Retina (tissue), 1 donor: Measurements from ENCODE around the gene POLD2.
A peak's percentile ranks its signal among the peaks of the same experiment; 100 is the strongest.

ENCODE experiments used
- DNase-seq: peaks from one replicate; pipeline ENCODE4 v3.0.0-alpha.2; 2016

POLD2 gene

DNA sequence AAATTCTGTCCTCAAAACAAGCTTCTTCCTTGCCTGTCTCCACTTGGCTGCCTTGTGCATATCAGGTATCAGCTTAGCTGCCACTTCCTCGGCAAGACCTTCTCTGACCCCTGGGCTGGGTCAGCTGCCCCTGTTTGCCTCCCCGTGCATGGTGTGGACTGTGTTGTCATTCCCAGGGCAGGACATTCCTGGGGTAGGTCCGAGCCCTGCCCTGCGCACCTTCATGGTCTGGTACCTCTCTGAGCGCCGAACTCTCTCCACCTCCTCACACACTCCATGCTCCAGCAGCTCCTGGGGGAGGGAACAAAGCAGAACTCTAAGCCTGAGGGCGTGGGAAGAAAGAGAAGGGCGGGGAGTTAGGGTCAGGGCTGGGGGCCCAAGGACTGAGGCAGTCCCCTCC, 44.8 kb downstream of the POLD2 start:
- DNase-seq = no peak

DNA sequence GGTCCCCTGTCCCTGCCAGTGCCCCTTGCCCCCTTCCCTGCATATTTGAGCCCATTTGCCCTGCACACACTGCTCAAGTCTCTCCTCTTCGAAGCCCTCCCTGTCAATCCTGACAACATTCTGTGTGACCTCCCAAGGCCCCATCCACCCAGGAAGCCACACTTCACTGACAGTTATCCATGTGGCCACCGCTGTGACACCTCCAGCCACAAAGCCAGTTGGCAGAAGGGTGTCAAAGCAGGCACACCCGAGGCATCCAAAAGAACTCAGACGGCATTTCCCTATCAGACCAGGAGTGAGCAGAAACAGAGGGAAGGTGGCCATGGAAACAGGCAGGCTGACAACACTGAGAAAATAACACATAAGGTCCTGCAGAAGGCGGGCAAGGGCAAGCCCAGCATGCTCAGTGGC, 45.7 kb downstream of the POLD2 start:
- DNase-seq = no peak

DNA sequence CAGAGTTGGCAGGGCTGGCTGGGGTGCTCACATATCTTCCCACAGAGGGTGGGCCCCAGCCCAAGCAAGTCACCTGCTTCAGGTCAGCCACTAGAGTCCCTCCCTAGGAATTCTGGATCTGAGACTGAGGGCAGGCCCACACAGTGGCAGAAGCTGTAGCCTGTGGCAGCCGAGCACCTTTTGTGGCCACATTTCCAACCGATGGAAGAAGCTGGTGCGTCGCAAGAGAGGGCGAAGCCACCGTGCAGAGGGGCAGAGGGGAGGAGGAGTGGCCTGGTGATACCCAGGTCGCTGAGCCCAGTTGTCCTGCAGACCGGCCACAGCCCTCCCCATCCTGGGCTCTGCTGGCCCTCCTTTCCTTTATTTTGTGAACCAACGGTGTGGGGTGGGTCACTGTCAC, 46.3 kb downstream of the POLD2 start:
- DNase-seq = no peak

DNA sequence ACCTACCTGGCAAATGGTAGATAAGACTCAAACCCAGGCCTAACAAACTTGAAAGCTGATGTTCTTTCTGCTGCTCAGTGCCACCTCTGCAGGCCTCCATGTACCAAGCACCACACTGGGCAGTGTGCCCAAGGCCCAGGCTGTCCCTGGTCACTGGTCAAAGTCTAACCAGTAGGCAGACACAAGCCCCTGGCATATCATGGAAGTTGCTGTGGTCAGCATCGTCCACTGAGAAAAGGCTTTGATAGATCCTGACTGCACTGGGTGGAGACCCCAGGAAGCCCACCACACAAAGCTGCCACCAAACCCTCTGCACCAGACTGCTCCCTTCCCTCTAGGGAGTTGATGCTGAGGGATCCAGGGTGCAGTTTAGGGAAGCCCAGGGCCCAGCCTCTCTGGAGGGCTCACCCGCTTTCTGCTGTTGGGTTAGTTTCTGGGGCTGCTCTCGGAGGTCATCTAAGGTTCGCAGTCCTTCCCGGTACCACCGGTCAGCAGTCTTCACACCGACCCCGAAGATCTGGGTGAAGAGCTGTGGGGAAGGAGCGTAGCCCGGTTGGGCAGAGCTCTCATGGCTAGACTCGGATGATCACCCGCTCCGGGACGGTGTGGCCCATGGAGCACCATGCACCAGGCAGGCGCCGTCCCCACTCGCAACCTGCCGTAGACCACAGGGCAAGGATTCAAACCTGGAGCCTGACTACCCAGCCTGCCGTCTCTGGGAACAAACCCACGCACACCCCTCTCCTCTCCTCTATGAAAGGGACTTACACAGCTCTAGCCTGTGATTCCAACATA, 47.0 kb downstream of the POLD2 start:
- no peak for DNase-seq

DNA sequence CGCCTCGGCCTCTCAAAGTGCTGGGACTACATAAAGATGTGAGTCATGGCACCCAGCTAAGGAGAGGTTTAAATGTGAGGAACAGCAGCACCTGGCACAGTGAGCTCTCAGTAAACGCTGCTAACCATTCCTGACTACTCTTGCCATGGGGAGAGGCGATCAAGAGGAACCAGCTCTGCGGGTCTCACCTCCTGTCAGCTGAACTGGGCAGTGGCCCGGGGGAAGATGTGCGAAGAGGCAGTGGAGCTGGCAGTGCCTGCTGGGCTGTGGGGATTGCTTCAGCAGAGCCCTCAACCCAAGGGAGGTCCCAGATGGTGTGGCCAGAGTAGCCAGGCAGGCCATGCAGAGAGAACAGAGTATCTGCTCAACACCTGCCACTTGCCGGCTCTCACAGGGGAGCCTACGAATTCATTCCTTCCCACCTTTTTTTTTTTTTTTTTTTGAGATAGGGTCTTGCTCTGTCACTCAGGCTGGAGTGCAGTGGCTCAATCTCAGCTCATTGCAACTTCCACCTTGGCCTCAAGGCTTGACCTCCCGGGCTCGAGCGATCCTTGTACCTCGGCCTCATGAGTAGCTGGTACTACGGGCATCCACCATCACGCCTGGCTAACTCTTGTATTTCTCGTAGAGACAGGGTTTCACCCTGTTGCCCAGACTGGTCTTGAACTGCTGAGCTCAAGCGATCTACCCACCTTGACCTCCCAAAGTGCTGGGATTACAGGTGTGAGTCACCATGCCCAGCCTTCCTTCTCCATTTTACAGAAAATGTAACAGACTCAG, 47.9 kb downstream of the POLD2 start:
- DNase-seq = no peak

DNA sequence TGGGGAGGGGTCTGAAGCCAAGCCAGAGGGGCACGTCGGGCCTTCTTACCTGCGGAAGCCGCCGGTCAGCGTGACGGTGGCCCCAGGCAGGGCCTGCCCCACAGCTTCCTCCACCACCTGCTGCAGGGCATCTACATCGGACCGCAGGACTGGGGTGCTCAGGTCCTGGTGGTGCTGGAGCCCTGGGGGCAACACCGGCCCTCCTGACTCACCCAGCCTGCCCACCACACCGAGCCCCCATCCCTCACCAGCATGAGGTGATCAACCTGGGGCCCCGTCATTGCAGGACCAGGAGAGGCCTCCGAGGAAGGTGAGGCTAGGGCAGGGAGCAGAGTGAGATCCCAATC, 49.0 kb downstream of the POLD2 start:
- no peak for DNase-seq

DNA sequence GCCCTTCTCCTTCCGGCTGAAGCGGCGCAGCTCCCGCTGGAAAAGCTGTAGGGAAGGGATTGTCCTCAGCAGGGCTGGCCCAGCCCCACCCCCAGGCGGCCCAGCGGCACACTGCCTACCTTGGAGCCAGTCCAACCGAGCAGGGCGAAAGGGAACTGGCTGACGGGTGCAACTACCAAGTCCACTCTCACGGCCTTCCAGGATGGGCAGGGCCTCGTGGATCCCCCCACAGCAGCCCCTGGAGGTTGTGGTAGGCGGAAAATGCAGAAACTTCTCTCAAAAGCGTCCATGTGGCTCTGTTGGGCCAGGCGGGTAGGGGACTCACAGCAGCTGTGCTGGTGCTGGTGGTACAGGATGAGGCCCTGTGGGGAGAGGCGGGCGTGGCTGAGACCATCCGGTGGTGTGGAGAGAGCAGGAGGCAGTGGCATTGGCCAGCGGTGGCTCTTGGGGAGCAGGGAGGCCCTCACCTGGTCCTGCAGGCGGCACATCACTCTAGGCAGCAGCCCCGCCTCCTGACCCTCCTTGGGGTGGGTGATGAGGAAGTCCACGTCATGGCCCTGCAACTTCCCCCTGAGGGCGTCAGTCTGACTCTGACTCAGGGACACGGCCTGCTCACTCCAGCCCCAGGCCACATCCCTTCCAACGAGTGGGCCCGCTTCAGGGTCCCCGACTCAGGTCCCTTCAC, 49.5 kb downstream of the POLD2 start:
- no peak for DNase-seq

DNA sequence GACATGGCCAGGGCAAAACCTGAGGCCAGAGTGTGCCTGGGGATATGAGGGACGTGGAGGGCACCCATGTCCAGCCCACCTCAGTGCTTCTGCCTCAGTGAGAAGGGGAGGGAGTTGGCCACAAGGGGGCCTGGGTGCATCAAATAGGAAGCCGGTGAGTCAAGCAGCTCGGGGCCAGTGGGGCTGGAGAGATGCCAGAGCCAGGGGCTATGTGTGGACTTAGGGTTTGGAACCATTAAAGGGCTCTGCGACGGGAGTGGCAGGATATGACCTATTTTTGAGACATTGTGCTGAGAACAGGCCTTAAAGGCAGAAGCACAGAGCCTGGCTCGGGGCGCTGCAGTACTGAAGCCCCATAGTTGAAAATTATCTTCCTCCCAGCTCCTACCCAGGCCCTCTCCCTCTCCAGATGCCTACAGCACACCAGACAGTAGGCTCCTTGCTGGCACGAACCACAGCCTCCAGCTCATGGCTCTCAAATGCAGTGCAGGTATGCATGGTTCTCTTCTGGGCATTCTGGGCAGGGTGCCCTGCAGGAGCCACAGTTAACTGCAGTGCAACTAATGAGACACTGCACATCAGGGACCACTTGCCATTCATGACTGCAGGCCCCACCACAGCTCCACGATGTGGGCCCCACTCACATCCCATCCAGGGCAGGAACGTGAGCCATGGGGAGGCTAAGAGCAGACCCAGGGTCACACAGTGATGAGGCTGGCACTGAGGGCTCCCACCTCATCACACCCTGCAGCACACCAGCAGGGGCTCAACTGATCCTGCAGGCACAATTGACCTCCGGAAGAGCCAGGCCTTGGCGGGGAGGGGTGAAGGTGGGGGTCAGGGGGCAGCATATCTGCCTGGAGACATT, 50.8 kb downstream of the POLD2 start:
- peak; percentile 55 for DNase-seq

DNA sequence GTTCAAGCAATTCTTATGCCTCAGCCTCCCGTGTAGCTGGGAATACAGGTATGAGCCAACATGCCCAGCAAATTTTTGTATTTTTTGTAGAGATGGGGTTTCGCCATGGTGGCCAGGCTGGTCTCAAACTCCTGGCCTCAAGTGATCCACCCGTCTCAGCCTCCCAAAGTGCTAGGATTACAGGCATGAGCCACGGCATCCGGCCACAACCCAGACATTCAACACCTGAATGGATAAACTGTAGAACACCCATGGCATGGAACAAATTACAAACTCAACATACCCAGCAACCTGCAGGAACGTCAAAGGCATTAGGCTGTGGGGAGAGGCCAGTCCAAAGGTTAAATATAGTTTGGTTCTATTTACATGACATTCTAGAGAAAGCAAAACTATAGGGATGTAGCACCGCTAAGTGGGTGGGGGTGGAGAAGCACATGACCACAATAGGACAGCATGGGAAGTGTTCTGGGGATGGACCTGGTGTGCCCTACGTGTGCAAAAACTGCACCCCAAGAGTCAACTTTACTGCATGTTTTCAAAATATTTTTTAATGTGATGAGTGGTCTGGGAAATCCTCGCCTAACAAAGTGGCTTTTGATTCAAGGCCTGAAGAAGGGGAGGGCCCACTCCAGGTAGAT, 51.5 kb downstream of the POLD2 start:
- DNase-seq = no peak

DNA sequence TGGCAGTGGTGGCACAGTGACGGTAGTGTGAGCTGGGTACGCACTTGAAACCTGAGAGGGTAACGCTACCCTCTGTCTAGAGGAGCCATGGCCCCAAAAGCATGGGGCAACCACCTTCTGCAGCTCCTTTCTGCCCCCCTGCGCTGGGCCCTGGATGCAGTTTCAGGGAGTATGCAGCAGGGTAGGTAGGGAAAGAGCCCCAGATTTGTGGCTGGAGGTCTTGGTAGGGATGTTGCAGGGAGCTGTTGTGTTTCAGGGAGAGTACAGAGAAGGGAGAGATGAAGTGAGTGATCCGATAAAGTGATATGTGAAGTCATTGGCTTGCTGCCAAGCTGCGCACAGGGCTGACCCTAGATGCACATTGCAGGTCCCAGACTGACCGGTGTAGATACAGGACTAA, 55.3 kb downstream of the POLD2 start:
- no peak for DNase-seq

DNA sequence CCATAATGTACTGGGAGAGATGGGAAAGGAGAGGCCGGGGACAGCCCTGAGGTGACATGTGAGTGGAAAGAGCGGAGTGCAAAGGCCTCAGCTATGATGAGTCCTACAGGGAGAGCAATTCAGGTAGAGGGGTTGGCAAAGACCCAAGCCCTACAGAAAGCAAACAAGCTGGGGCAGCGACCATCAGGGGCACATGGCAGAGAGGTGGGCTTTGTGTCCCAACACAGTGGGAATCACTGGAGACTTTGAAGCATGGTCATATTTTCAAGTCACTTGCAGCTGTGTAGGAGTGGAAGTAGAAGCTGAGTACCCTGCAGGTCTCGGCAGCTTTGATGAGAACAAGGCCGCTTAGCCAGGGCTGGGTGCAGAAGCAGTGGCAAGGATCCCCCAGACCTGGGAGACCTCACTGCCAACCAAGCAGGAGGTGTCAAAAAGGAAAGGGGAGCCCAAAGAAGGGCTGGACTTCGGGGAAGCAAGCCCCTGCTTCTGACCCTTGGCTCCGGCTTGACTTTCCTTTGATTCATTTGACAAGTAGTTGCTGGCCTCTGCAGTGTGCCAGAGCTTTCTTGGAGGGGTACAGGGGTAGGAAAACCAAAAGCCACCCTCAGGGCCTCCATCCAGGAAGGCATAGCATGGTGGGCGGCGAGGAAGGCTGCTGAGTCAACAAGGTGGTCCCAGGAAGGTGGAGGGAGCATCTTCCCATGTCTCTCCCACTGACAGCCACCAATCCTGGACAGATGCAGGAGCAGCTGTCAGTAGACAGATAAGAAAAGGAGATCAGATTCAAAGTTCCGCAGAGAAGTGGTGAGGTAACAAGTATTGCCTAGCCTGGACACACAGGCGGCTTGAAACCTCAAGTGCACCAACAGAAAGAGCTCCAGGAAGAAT, 56.0 kb downstream of the POLD2 start:
- no peak for DNase-seq

DNA sequence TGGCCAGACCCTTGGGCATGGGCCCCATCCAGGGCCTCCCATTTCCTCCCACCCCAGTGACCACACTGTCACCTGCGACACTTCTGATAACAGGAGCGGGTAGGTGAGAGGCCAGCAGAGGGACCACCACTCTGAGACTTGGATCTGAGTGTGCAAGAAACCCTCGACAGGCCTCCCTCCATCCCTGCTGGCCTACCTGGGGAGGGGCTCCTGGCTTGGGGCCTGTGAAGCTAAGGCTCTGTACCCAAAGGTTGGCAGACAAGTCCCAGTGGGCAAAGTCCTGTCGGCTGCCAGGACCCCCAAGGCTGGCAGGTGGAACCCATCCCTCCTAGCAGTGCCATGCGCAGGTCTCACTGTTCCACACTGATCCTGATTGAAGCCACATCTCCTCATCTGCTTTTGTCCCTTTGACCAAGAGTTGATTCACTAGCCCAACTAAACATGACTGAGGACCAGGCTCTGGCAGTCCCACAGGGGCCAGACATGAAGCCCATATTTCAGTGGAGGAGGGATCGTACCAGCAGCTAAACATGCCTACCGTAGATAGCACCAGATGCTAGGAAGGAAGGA, 56.8 kb downstream of the POLD2 start:
- DNase-seq = no peak

DNA sequence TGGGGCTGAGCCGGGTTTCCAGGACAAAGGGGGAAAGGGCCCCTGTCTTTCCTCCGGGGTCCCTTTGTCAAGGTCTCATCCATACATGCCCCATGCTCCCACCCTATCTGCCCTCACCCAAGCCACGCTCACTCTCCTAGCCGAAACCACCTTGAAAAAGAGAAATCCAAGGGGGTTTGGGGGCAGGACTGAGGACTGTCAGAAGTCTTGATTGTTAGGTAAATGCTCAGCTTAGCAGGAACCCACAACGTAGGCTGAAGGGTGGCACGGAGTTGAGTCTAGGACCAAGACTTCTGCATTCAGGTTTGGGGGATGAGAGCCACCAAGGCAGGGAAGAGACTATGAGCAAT, 57.3 kb downstream of the POLD2 start:
- DNase-seq = no peak

DNA sequence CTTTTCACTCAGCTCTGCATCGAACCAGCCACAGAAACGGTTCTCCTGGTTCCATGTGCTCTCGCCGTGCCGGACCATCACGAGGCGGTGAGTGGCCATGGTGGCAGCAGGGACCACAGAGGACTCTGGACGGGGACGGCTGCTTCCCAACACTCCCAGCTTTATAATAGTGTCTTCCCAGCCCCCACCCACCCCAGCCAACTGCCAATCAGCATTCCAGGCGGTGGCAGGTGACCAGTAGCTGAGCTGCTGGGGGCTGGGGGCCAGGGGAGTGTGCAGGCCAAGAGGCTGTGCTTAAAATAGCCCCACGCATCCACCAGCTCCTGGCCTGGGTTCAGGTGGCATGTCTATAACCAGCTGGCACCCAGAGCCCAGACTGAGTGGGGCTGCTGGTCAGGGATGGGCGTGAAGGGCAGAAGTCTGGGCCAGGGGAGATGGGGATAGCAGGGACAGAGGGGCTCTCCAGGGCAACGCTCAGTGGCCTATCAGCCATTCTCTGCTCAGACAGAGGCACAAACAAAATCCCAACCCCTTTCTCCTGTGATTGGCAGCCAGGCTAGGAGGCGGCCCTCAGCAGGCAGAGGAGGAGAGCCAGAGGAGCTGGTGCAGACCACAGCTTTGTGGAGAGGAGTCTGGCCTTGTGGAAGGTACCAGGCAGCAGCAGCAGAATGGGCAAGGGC, 57.8 kb downstream of the POLD2 start, which contains the start of gene PGAM2:
Gene PGAM2 (minus strand): TSS at position 137 of the 680 bp plus-strand sequence. CDS start 38 bp downstream, at position 99.
- DNase-seq = peak; percentile 78

DNA sequence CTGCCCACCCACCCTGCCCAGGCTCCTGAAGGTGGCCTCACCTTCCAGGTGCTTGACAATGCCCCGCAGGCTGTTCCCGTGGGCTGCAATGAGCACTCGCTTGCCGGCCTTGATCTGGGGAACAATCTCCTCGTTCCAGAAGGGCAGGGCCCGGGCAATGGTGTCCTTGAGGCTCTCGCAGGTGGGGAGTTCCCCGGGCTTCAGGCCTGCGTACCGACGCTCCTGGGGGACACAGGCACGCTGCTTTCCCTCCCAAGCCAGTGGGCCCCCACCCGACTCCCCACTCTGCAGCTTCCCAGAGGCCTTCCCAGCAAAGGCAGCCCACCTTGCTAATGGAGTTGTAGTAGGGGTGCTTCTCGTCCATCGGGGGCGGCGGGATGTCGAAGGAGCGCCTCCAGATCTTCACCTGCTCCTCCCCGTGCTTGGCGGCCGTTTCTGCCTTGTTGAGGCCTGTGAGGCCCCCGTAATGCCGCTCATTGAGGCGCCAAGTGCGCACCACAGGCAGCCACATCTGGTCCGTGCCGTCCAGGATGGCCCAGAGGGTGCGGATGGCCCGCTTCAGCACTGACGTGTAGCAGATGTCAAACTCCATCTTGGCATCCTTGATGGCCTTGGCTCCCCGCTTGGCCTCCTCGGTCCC, 58.4 kb downstream of the POLD2 start:
- no peak for DNase-seq
